B cell (primary cell): ENCODE measurements around the gene HDDC3. TPM values are rescaled to one million over a fixed set of nuclear protein-coding genes. Genes with fewer than 3 reads are reported as not detected.

Experiments
- ATAC-seq: fragments of 200-7000 bp; cut with Tn5 transposase; one replicate; pipeline ENCODE4 v1.10.0; 2021; ENCODE audit warnings: low read depth, mild to moderate bottlenecking, moderate number of reproducible peaks, moderate library complexity
- CTCF ChIA-PET: fragments of 350-600 bp; sonication (Branson Sonifier 250); formaldehyde crosslinking; loops from one replicate; lab custom pipeline; 2021; ENCODE audit warnings: antibody characterized with exemption, inconsistent platforms; lab: Charles Lee
- POLR2A ChIA-PET: fragments of 350-600 bp; sonication (Branson Sonifier 250); formaldehyde crosslinking; loops from one replicate; lab custom pipeline; 2021; ENCODE audit warnings: antibody characterized with exemption; lab: Charles Lee
- DNase-seq: peaks from one replicate; pipeline ENCODE4 v3.0.0; 2013
- H2AFZ ChIP-seq: 2 replicates; pipeline ENCODE4 v1.6.1; 2012; ENCODE audit warnings: mild to moderate bottlenecking, low read depth, low read length; ENCODE audit not compliant: insufficient read depth, poor library complexity, severe bottlenecking
- H3K27ac ChIP-seq, 2 donors: 1 replicate in 1 of 2; 2 replicates in 1 of 2; pipeline ENCODE4 v1.5.1; 2012 to 2013; ENCODE audit warnings: low read length in 2 of 2, mild to moderate bottlenecking in 2 of 2, moderate library complexity in 1 of 2
- H3K27me3 ChIP-seq, 4 experiments: fragments of 200-600 bp in 1 of 4; sonication (generic) in 1 of 4; replicated peaks in 1 of 4; 1 replicate in 2 of 4; 2 replicates in 2 of 4; pipeline versions ENCODE4 v1.6.1 to v1.7.0; 2013 to 2016; ENCODE audit warnings: low read length in 3 of 4, mild to moderate bottlenecking in 2 of 4, mixed read lengths in 1 of 4, moderate library complexity in 1 of 4; ENCODE audit not compliant: insufficient read depth in 4 of 4, control insufficient read depth in 3 of 4; ENCODE audit errors: control extremely low read depth in 1 of 4
- H3K36me3 ChIP-seq, 2 experiments: replicated peaks in 1 of 2; 1 replicate in 1 of 2; 2 replicates in 1 of 2; pipeline versions ENCODE4 v1.6.1 to v1.7.1; 2013; ENCODE audit warnings: low read length in 1 of 2; ENCODE audit not compliant: insufficient read depth in 2 of 2, control insufficient read depth in 1 of 2; ENCODE audit errors: control extremely low read depth in 1 of 2, extremely low read depth in 1 of 2
- H3K4me1 ChIP-seq, 2 donors: fragments of 200-600 bp in 1 of 2; sonication (generic) in 1 of 2; 1 replicate in 1 of 2; 2 replicates in 1 of 2; pipeline versions ENCODE4 v1.5.1 to v1.6.1; 2013 to 2017; ENCODE audit warnings: low read length in 2 of 2; ENCODE audit not compliant: control insufficient read depth in 2 of 2, insufficient read depth in 2 of 2
- H3K4me2 ChIP-seq: replicated peaks from 2 replicates; pipeline ENCODE3; 2012; ENCODE audit warnings: mild to moderate bottlenecking, low read depth, low read length; ENCODE audit not compliant: poor library complexity, severe bottlenecking
- H3K4me3 ChIP-seq, 5 experiments: fragments of 200-600 bp in 1 of 5; sonication (generic) in 1 of 5; 1 replicate in 3 of 5; 2 replicates in 2 of 5; pipeline versions ENCODE4 v1.5.1 to v1.7.0; 2011 to 2016; ENCODE audit warnings: low read length in 4 of 5, mild to moderate bottlenecking in 4 of 5, low read depth in 2 of 5, control low read depth in 1 of 5, moderate library complexity in 1 of 5; ENCODE audit not compliant: insufficient read depth in 1 of 5; ENCODE audit errors: control extremely low read depth in 1 of 5, extremely low read depth in 1 of 5
- H3K79me2 ChIP-seq: fragments of 200-600 bp; sonication (generic); one replicate; pipeline ENCODE4 v1.6.0; 2016; ENCODE audit warnings: low read length; ENCODE audit not compliant: control insufficient read depth, insufficient read depth
- H3K9ac ChIP-seq: fragments of 200-600 bp; sonication (generic); 2 replicates; pipeline ENCODE4 v1.6.1; 2017; ENCODE audit warnings: mild to moderate bottlenecking, low read length, moderate library complexity
- H3K9me3 ChIP-seq, 3 donors: one replicate each; pipeline versions ENCODE4 v1.6.1 to v1.7.1; 2013; ENCODE audit warnings: low read length in 2 of 3; ENCODE audit not compliant: control insufficient read depth in 2 of 3, insufficient read depth in 1 of 3; ENCODE audit errors: control extremely low read depth in 1 of 3
- H4K20me1 ChIP-seq: 2 replicates; pipeline ENCODE4 v1.6.0; 2012; ENCODE audit warnings: mild to moderate bottlenecking, low read length; ENCODE audit not compliant: insufficient read depth, control insufficient read depth, poor library complexity, severe bottlenecking
- H3K27ac Mint-ChIP-seq: one replicate; pipeline ENCODE4 v1.8.0; 2021; ENCODE audit warnings: mixed read lengths
- H3K27me3 Mint-ChIP-seq: one replicate; pipeline ENCODE4 v1.8.0; 2021; ENCODE audit warnings: mixed read lengths
- H3K4me1 Mint-ChIP-seq: one replicate; pipeline ENCODE4 v1.8.0; 2021; ENCODE audit warnings: mixed read lengths
- H3K4me3 Mint-ChIP-seq: one replicate; pipeline ENCODE4 v1.8.0; 2021; ENCODE audit warnings: mixed read lengths
- H3K9me3 Mint-ChIP-seq: one replicate; pipeline ENCODE4 v1.8.0; 2022; ENCODE audit warnings: mixed read lengths; ENCODE audit not compliant: insufficient read depth
- EZH2 ChIP-seq: IDR thresholded peaks from 2 replicates; pipeline ENCODE4 v1.6.1; 2012; ENCODE audit warnings: borderline replicate concordance, low read depth, mild to moderate bottlenecking, moderate library complexity, low read length; ENCODE audit not compliant: insufficient read depth, poor library complexity, severe bottlenecking
- WGBS: methylation state at CpG from one replicate; pipeline ENCODE4 v1.1.5; 2013; ENCODE audit warnings: missing lambda C conversion rate; ENCODE audit not compliant: insufficient coverage; 5-methylcytosine and 5-hydroxymethylcytosine counted together
- intact Hi-C: fragments of 100-400 bp; cut with micrococcal nuclease; formaldehyde crosslinking; loops from one replicate; pipeline ENCODE4 v1.10.0; 2022
- polyA plus RNA-seq: library from polyadenylated mRNA; depleted of rRNA; stranded (reverse); fragments of >200 nt; gene quantifications from 2 replicates; pipeline ENCODE4 v1.2.3, GENCODE V29; 2012
- small RNA-seq: library from RNA; depleted of rRNA; stranded (forward); fragments of <200 nt; gene quantifications from one replicate; pipeline ENCODE3, GENCODE V24; 2012; ENCODE audit warnings: low replicate concordance, low read depth; ENCODE audit not compliant: insufficient read length
- total RNA-seq, 2 donors: library from RNA; stranded (reverse); fragments of 120-200 nt in 1 of 2; gene quantifications; 1 replicate in 1 of 2; 2 replicates in 1 of 2; pipeline versions ENCODE4 v1.2.3 to v1.2.4, GENCODE V29; 2013 to 2022

HDDC3 gene
- total and polyA plus RNA-seq, 2 donors (not counting 1 experiment from before 2014, with no cell fraction given): 23.9 to 26.8 TPM

DNA sequence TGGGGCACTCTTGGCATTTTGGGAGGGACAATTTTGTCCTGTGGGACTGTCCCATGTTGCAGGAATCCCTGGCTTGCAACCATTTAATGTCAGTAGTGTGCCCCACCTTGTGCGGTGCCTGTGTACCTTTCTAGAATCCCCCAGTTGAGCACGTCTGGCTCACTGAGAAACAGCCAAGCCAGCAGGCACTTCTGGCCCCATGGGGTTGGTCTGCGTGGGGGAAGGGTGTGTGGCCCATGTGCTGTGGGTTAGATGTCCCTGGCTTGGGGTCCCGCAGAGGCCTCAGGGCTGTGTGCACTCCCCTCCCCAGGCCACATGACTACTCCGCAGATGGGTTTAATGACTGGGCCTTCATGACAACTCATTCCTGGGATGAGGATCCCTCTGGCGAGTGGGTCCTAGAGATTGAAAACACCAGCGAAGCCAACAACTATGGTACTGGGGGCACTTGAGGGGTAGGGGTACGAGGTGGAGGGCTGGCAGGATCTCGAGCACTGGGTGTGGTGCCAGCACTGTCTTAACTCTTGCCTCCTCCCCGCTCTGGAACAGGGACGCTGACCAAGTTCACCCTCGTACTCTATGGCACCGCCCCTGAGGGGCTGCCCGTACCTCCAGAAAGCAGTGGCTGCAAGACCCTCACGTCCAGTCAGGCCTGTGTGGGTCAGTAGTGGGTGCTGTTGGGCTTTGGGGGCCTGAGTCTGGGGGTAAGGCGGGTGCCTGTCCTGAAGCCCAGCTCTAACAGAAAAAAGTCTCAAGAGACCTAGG is 51.8 kb downstream of the HDDC3 start:
- ChIA-PET POLR2A (no interaction called here), CTCF (interaction anchor here (1.1 kb wide), 1 partner anchor 52 kb away, joined by 5 read pairs; the partner anchor contains the start of gene HDDC3)
- peaks cover 14% of the 10 kb centered on the region for H3K4me1 Mint-ChIP-seq
- H4K20me1 ChIP-seq: peaks cover 11% of the 10 kb centered on the region
- no peak for ATAC-seq
- H3K9ac ChIP-seq: no peak overlapping the region
- H3K4me2 ChIP-seq: no peak overlapping the region
- TF ChIP-seq EZH2: no peak
- H2AFZ ChIP-seq: no peak overlapping the region
- DNase-seq: no peak
- intact Hi-C loops: no loop called here
- H3K27me3 Mint-ChIP-seq: no peaks in the 10 kb centered on the region
- no peaks in the 10 kb centered on the region for H3K9me3 ChIP-seq
- 92% methylated on average over 14 of the region's 16 CpGs for WGBS
- no peaks in the 10 kb centered on the region for H3K9me3 Mint-ChIP-seq
- peaks cover 3% of the 10 kb centered on the region for H3K79me2 ChIP-seq
- no peak overlapping the region for H3K27ac Mint-ChIP-seq
- peaks cover 16 to 23% of the 10 kb centered on the region in 2 donors for H3K4me1 ChIP-seq
- H3K27me3 ChIP-seq: no peaks in the 10 kb centered on the region
- peaks cover 0 to 56% of the 10 kb centered on the region in 2 experiments for H3K36me3 ChIP-seq
- H3K4me3 Mint-ChIP-seq: no peak overlapping the region
- H3K27ac ChIP-seq: no peak overlapping the region
- no peak overlapping the region for H3K4me3 ChIP-seq

Small RNAs within 50 kb of the gene (small RNA-seq; reads per million reads assigned to genes)
- gene RF00019: not detected

Other genes with a start within 250 kb of the HDDC3 start
- 17.4 and 17.8 TPM in 2 replicates for gene BLM, start 215.2 kb downstream of the HDDC3 start, total RNA-seq
- gene BLM, start 215.2 kb downstream of the HDDC3 start, polyA plus RNA-seq: 5.2 and 8.9 TPM in 2 replicates
- gene FURIN, start 64.0 kb downstream of the HDDC3 start, total RNA-seq: 66.7 and 68.9 TPM in 2 replicates
- 26.4 and 31.6 TPM in 2 replicates for gene FURIN, start 64.0 kb downstream of the HDDC3 start, polyA plus RNA-seq
- gene FES, start 48.0 kb downstream of the HDDC3 start, total RNA-seq: 31.4 and 42.0 TPM in 2 replicates
- gene FES, start 48.0 kb downstream of the HDDC3 start, polyA plus RNA-seq: 23.9 and 68.6 TPM in 2 replicates
- gene MAN2A2, start 29.2 kb downstream of the HDDC3 start, total RNA-seq: 180 and 184 TPM in 2 replicates
- gene MAN2A2, start 29.2 kb downstream of the HDDC3 start, polyA plus RNA-seq: 187 and 234 TPM in 2 replicates
- 77.0 and 79.0 TPM in 2 replicates for gene UNC45A, start 2.7 kb upstream of the HDDC3 start, total RNA-seq
- 43.3 and 56.3 TPM in 2 replicates for gene UNC45A, start 2.7 kb upstream of the HDDC3 start, polyA plus RNA-seq
- gene RCCD1, start 22.3 kb upstream of the HDDC3 start, total RNA-seq: 18.9 and 20.5 TPM in 2 replicates
- gene RCCD1, start 22.3 kb upstream of the HDDC3 start, polyA plus RNA-seq: 11.0 and 15.9 TPM in 2 replicates
- 8.1 and 11.6 TPM in 2 replicates for gene PRC1, start 62.0 kb upstream of the HDDC3 start, total RNA-seq
- gene PRC1, start 62.0 kb upstream of the HDDC3 start, polyA plus RNA-seq: 9.4 and 23.9 TPM in 2 replicates
- 27.7 and 30.0 TPM in 2 replicates for gene VPS33B, start 90.0 kb upstream of the HDDC3 start, total RNA-seq
- gene VPS33B, start 90.0 kb upstream of the HDDC3 start, polyA plus RNA-seq: 17.4 and 21.5 TPM in 2 replicates
- gene SV2B, start 167.7 kb upstream of the HDDC3 start, total RNA-seq: 0.24 TPM in 1 of 2 replicates, not detected in the other
- gene SV2B, start 167.7 kb upstream of the HDDC3 start, polyA plus RNA-seq: 0.03 TPM in 1 of 2 replicates, not detected in the other